Epithelial cell of proximal tubule (primary cell): ENCODE data around the gene DTNBP1. TPM values are rescaled to one million over a fixed set of nuclear protein-coding genes. Genes with fewer than 3 reads are reported as not detected.

Experiments
- DNase-seq: peaks from one replicate; pipeline ENCODE4 v3.0.0-alpha.2; 2011; ENCODE audit warnings: low read depth
- H3K4me3 ChIP-seq: 2 replicates; pipeline ENCODE4 v1.5.1; 2011; ENCODE audit warnings: low read depth, mild to moderate bottlenecking, low read length
- CTCF ChIP-seq: conservative IDR thresholded peaks from 2 replicates; pipeline ENCODE4 v1.5.1; 2012; ENCODE audit warnings: low read depth, mild to moderate bottlenecking, low read length
- total RNA-seq: library from RNA; depleted of rRNA; stranded (reverse); fragments of >200 nt; gene quantifications from 2 replicates; pipeline ENCODE4 v1.2.3, GENCODE V29; 2015

DTNBP1 gene
- total RNA-seq, 1 donor from 2014 or later = 6.3 TPM

DNA sequence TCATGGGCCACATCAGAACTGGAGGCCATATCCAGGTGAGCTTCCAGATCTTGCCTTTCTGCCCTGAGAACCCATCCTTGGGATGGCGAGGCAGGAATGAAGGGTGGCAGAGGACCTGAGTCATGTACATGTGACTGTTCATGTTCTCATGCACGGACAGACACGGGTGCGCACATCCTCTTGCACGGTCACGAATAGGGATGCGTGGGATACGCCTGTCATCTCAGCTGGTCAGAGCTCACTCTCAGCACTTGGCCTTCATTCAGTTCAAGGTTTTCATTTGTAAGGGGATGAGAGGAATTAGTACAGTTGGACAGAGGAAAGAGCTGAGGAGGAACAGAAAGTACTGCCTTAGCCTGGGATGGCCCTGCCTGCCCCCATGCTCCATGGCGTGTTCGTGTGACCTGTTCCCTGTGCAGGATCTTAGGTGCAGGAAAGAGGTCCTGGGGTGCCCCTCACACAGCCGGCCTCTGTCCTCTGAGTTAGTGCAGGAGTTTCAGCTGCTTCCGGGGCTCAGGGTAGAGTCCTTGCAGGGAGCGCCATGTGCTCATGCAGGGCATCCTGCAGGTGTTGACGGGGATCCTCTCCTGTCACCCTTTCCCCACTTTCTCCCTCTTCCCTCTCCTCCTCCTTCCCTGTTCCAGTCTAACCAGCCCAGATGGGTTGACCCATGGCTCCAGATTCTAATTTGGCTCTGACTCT lies 173.4 kb downstream of the DTNBP1 start:
- DNase-seq = no peak
- no peak for TF ChIP-seq CTCF
- no peak overlapping the region for H3K4me3 ChIP-seq

GRCh38 chr6:15487262-15487661 lies 175.6 kb downstream of the DTNBP1 start:
- no peak for TF ChIP-seq CTCF
- no peak for DNase-seq

GRCh38 chr6:15485936-15486335 lies 176.9 kb downstream of the DTNBP1 start:
- no peak for TF ChIP-seq CTCF
- H3K4me3 ChIP-seq = no peak overlapping the region
- no peak for DNase-seq

More at GRCh38 chr6:15487262-15487661, 175.6 kb downstream of the DTNBP1 start:
- no peak overlapping the region for H3K4me3 ChIP-seq

- no peak for TF ChIP-seq CTCF
Observed at GRCh38 chr6:15484821-15485220, 178.0 kb downstream of the DTNBP1 start.

DNA sequence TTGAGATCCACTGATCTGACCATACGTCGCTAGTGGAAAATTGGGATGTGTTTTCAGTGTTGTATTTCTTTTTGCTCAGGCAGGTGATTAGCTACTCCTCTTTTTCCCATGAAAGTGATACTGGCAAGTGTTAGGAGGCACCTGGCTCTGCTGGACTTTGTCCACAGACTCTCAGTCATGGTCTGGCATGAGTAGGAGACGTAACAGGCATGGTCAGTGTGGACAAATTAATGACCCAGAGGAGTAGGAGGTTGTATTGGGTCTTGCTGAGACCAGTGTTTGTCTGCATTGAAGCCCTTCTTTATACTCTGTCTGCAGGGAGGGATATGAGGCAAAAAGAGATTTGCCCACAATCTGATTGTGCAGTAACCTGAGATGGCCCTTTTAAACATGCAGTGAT lies 178.7 kb downstream of the DTNBP1 start:
- no peak for DNase-seq
- TF ChIP-seq CTCF = no peak

More at GRCh38 chr6:15484821-15485220, 178.0 kb downstream of the DTNBP1 start:
- no peak overlapping the region for H3K4me3 ChIP-seq
- no peak for DNase-seq

GRCh38 chr6:15483060-15483459 lies 179.8 kb downstream of the DTNBP1 start:
- no peak for DNase-seq
- TF ChIP-seq CTCF = no peak
- H3K4me3 ChIP-seq = no peak overlapping the region

More for the DNA sequence above, 178.7 kb downstream of the DTNBP1 start:
- no peak overlapping the region for H3K4me3 ChIP-seq
